ENCODE data around the gene SFR1. TPM values are rescaled to one million over a fixed set of nuclear protein-coding genes. Genes with fewer than 3 reads are reported as not detected.

SFR1 gene, protein sequence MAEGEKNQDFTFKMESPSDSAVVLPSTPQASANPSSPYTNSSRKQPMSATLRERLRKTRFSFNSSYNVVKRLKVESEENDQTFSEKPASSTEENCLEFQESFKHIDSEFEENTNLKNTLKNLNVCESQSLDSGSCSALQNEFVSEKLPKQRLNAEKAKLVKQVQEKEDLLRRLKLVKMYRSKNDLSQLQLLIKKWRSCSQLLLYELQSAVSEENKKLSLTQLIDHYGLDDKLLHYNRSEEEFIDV
- total RNA-seq (5.5 and 8.7 TPM in 2 replicates), polyA plus RNA-seq (10.0 and 10.7 TPM in 2 replicates)

- peak within 1 kb of the TSS; percentile 97 for H3K27ac ChIP-seq
- H3K4me3 ChIP-seq = peak within 1 kb of the TSS; percentile 61
- DNase-seq (ENCODE audit: low read depth in 1 of 2, low spot score in 1 of 2) = peak; percentile 99
- TF ChIP-seq CTCF (IDR thresholded peaks at IDR 0.05; ENCODE audit: low read depth, low read length) = peak; percentile 59
- H3K9me3 ChIP-seq (ENCODE audit: low read depth) = no peaks in the 10 kb centered on the region
- no peaks in the 10 kb centered on the region for H3K36me3 ChIP-seq
- no peaks in the 10 kb centered on the region for H3K27me3 ChIP-seq
- peaks cover 8% of the 10 kb centered on the region for H3K4me1 ChIP-seq (ENCODE audit: low read depth)
Measured at GRCh38 chr10:104121485-104122224, at the start of gene SFR1. SFR1 (plus strand) TSS chr10:104122171; CDS start chr10:104122184, 13 bp downstream.

DNA sequence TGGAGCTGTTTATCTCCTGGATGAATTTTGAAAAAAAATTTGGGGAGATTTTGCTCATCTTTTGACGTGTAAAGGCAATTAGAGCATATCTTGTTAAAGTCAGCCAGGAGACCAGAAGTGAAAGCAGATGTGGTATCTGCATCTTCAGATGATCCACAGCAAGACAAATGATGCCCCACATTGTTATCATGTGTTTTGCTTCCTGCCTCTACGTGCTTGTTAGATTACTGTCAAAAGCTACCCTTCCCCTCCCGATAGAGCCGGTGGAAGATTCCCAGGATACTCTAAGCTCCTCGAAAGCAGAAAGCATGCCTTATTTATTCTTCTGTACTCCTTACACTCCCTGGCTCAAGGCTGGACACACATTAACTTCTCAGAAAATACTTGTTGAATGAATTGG lies 49.2 kb upstream of the SFR1 start:
- H3K36me3 ChIP-seq = no peaks in the 10 kb centered on the region
- DNase-seq (ENCODE audit: low read depth in 1 of 2, low spot score in 1 of 2) = no peak
- peaks cover 1% of the 10 kb centered on the region for H3K4me1 ChIP-seq (ENCODE audit: low read depth)
- no peak overlapping the region for H3K4me3 ChIP-seq
- H3K27ac ChIP-seq = no peak overlapping the region
- no peaks in the 10 kb centered on the region for H3K27me3 ChIP-seq
- H3K9me3 ChIP-seq (ENCODE audit: low read depth) = no peaks in the 10 kb centered on the region
- TF ChIP-seq CTCF (IDR thresholded peaks at IDR 0.05; ENCODE audit: low read depth, low read length) = no peak

DNA sequence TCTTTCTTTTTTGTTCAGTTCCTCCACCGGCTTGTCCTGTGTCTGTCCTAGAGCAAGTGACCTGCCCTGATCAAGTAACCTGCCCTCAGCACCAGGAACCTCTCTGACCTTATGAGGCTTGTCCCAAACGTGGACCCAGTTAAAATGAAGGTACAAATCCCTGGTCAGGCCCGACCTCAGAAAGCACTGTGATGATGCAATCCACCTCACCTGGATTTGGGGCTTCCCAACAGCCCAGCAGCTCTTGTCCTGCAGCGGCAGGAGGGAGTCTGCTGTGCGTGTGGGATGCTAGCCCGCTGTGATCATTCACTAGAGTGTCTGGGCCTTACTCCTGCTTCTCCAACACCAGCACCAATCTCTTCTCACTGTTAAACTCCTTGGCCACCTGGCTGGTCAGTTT lies 47.5 kb upstream of the SFR1 start:
- Histone ChIP-seq H3K36me3 (no peaks in the 10 kb centered on the region), H3K27ac (no peak overlapping the region), H3K4me1 (ENCODE audit: low read depth) (no peaks in the 10 kb centered on the region), H3K4me3 (no peak overlapping the region), H3K27me3 (no peaks in the 10 kb centered on the region), H3K9me3 (ENCODE audit: low read depth) (no peaks in the 10 kb centered on the region)
- no peak for DNase-seq (ENCODE audit: low read depth in 1 of 2, low spot score in 1 of 2)
- no peak for TF ChIP-seq CTCF (IDR thresholded peaks at IDR 0.05; ENCODE audit: low read depth, low read length)

- Histone ChIP-seq H3K4me3 (no peak overlapping the region), H3K9me3 (ENCODE audit: low read depth) (no peaks in the 10 kb centered on the region), H3K36me3 (no peaks in the 10 kb centered on the region), H3K27me3 (no peaks in the 10 kb centered on the region), H3K27ac (no peak overlapping the region), H3K4me1 (ENCODE audit: low read depth) (no peaks in the 10 kb centered on the region)
- no peak for TF ChIP-seq CTCF (IDR thresholded peaks at IDR 0.05; ENCODE audit: low read depth, low read length)
- peak in 1 of 2 donors; percentile 85 for DNase-seq (ENCODE audit: low read depth in 1 of 2, low spot score in 1 of 2)
Measured at GRCh38 chr10:104076743-104077160, 45.2 kb upstream of the SFR1 start.

GRCh38 chr10:104077247-104077646 lies 44.7 kb upstream of the SFR1 start:
- no peaks in the 10 kb centered on the region for H3K36me3 ChIP-seq
- TF ChIP-seq CTCF (IDR thresholded peaks at IDR 0.05; ENCODE audit: low read depth, low read length) = no peak
- H3K9me3 ChIP-seq (ENCODE audit: low read depth) = no peaks in the 10 kb centered on the region
- no peak overlapping the region for H3K27ac ChIP-seq
- no peaks in the 10 kb centered on the region for H3K27me3 ChIP-seq
- no peak for DNase-seq (ENCODE audit: low read depth in 1 of 2, low spot score in 1 of 2)
- H3K4me1 ChIP-seq (ENCODE audit: low read depth) = no peaks in the 10 kb centered on the region
- H3K4me3 ChIP-seq = no peak overlapping the region

Measured in cardiac muscle cell (in vitro differentiated cells and primary cell).